ENCODE results near the gene MAD1L1.

Gene MAD1L1

GRCh38 chr7:2071133-2071832, 161.5 kb downstream of the MAD1L1 start:
- H3K36me3 ChIP-seq (ENCODE audit: control insufficient read depth in 2 of 2, insufficient read depth in 2 of 2, low read length in 2 of 2) = peaks cover 0 to 6% of the 10 kb centered on the region in 2 donors
- H3K4me3 ChIP-seq (ENCODE audit: low read length in 2 of 2) = no peak overlapping the region
- H3K27me3 ChIP-seq (ENCODE audit: control insufficient read depth in 2 of 2, insufficient read depth in 2 of 2, low read length in 2 of 2) = no peaks in the 10 kb centered on the region
- H3K9me3 ChIP-seq (ENCODE audit: control insufficient read depth in 2 of 2, low read length in 2 of 2) = no peaks in the 10 kb centered on the region
- no peaks in the 10 kb centered on the region for H3K4me1 ChIP-seq (ENCODE audit: control insufficient read depth in 2 of 2, insufficient read depth in 2 of 2, low read length in 2 of 2)
- H3K27ac ChIP-seq (ENCODE audit: low read depth in 2 of 2, low read length in 2 of 2) = no peak overlapping the region
- no peak overlapping the region for H3K9ac ChIP-seq (ENCODE audit: low read depth in 1 of 2, low read length in 2 of 2)

- peaks cover 0 to 6% of the 10 kb centered on the region in 2 donors for H3K36me3 ChIP-seq (ENCODE audit: control insufficient read depth in 2 of 2, insufficient read depth in 2 of 2, low read length in 2 of 2)
- no peak overlapping the region for H3K4me3 ChIP-seq (ENCODE audit: low read length in 2 of 2)
- no peaks in the 10 kb centered on the region for H3K27me3 ChIP-seq (ENCODE audit: control insufficient read depth in 2 of 2, insufficient read depth in 2 of 2, low read length in 2 of 2)
- no peak overlapping the region for H3K9ac ChIP-seq (ENCODE audit: low read depth in 1 of 2, low read length in 2 of 2)
- no peaks in the 10 kb centered on the region for H3K4me1 ChIP-seq (ENCODE audit: control insufficient read depth in 2 of 2, insufficient read depth in 2 of 2, low read length in 2 of 2)
- no peaks in the 10 kb centered on the region for H3K9me3 ChIP-seq (ENCODE audit: control insufficient read depth in 2 of 2, low read length in 2 of 2)
- H3K27ac ChIP-seq (ENCODE audit: low read depth in 2 of 2, low read length in 2 of 2) = no peak overlapping the region
These were observed 162.5 kb downstream of the MAD1L1 start for GRCh38 chr7:2070151-2070763.

GRCh38 chr7:2069472-2069860, 163.3 kb downstream of the MAD1L1 start:
- Histone ChIP-seq H3K4me1 (ENCODE audit: control insufficient read depth in 2 of 2, insufficient read depth in 2 of 2, low read length in 2 of 2) (no peaks in the 10 kb centered on the region), H3K4me3 (ENCODE audit: low read length in 2 of 2) (no peak overlapping the region), H3K9me3 (ENCODE audit: control insufficient read depth in 2 of 2, low read length in 2 of 2) (no peaks in the 10 kb centered on the region), H3K36me3 (ENCODE audit: control insufficient read depth in 2 of 2, insufficient read depth in 2 of 2, low read length in 2 of 2) (peaks cover 0 to 6% of the 10 kb centered on the region in 2 donors), H3K27ac (ENCODE audit: low read depth in 2 of 2, low read length in 2 of 2) (no peak overlapping the region), H3K9ac (ENCODE audit: low read depth in 1 of 2, low read length in 2 of 2) (no peak overlapping the region), H3K27me3 (ENCODE audit: control insufficient read depth in 2 of 2, insufficient read depth in 2 of 2, low read length in 2 of 2) (no peaks in the 10 kb centered on the region)

GRCh38 chr7:2068693-2069471, 163.9 kb downstream of the MAD1L1 start:
- Histone ChIP-seq H3K27me3 (ENCODE audit: control insufficient read depth in 2 of 2, insufficient read depth in 2 of 2, low read length in 2 of 2) (no peaks in the 10 kb centered on the region), H3K27ac (ENCODE audit: low read depth in 2 of 2, low read length in 2 of 2) (no peak overlapping the region), H3K4me1 (ENCODE audit: control insufficient read depth in 2 of 2, insufficient read depth in 2 of 2, low read length in 2 of 2) (peaks cover 0 to 3% of the 10 kb centered on the region in 2 donors), H3K4me3 (ENCODE audit: low read length in 2 of 2) (no peak overlapping the region), H3K9ac (ENCODE audit: low read depth in 1 of 2, low read length in 2 of 2) (no peak overlapping the region), H3K36me3 (ENCODE audit: control insufficient read depth in 2 of 2, insufficient read depth in 2 of 2, low read length in 2 of 2) (peaks cover 0 to 6% of the 10 kb centered on the region in 2 donors), H3K9me3 (ENCODE audit: control insufficient read depth in 2 of 2, low read length in 2 of 2) (no peaks in the 10 kb centered on the region)

GRCh38 chr7:2066251-2066919, 166.4 kb downstream of the MAD1L1 start:
- Histone ChIP-seq H3K36me3 (ENCODE audit: control insufficient read depth in 2 of 2, insufficient read depth in 2 of 2, low read length in 2 of 2) (peaks cover 0 to 6% of the 10 kb centered on the region in 2 donors), H3K4me1 (ENCODE audit: control insufficient read depth in 2 of 2, insufficient read depth in 2 of 2, low read length in 2 of 2) (peaks cover 8 to 19% of the 10 kb centered on the region in 2 donors), H3K9ac (ENCODE audit: low read depth in 1 of 2, low read length in 2 of 2) (no peak overlapping the region), H3K27me3 (ENCODE audit: control insufficient read depth in 2 of 2, insufficient read depth in 2 of 2, low read length in 2 of 2) (no peaks in the 10 kb centered on the region), H3K9me3 (ENCODE audit: control insufficient read depth in 2 of 2, low read length in 2 of 2) (no peaks in the 10 kb centered on the region), H3K4me3 (ENCODE audit: low read length in 2 of 2) (no peak overlapping the region), H3K27ac (ENCODE audit: low read depth in 2 of 2, low read length in 2 of 2) (no peak overlapping the region)

GRCh38 chr7:2065528-2065927, 167.2 kb downstream of the MAD1L1 start:
- no peak overlapping the region for H3K27ac ChIP-seq (ENCODE audit: low read depth in 2 of 2, low read length in 2 of 2)

GRCh38 chr7:2063563-2064260, 169.0 kb downstream of the MAD1L1 start:
- Histone ChIP-seq H3K36me3 (ENCODE audit: control insufficient read depth in 2 of 2, insufficient read depth in 2 of 2, low read length in 2 of 2) (peaks cover 0 to 5% of the 10 kb centered on the region in 2 donors), H3K4me1 (ENCODE audit: control insufficient read depth in 2 of 2, insufficient read depth in 2 of 2, low read length in 2 of 2) (peaks cover 8 to 19% of the 10 kb centered on the region in 2 donors), H3K4me3 (ENCODE audit: low read length in 2 of 2) (no peak overlapping the region), H3K9ac (ENCODE audit: low read depth in 1 of 2, low read length in 2 of 2) (peak overlapping the region in 1 of 2 donors; percentile 9), H3K9me3 (ENCODE audit: control insufficient read depth in 2 of 2, low read length in 2 of 2) (no peaks in the 10 kb centered on the region), H3K27me3 (ENCODE audit: control insufficient read depth in 2 of 2, insufficient read depth in 2 of 2, low read length in 2 of 2) (no peaks in the 10 kb centered on the region), H3K27ac (ENCODE audit: low read depth in 2 of 2, low read length in 2 of 2) (no peak overlapping the region)

More at GRCh38 chr7:2065528-2065927, 167.2 kb downstream of the MAD1L1 start:
- Histone ChIP-seq H3K27me3 (ENCODE audit: control insufficient read depth in 2 of 2, insufficient read depth in 2 of 2, low read length in 2 of 2) (no peaks in the 10 kb centered on the region), H3K9me3 (ENCODE audit: control insufficient read depth in 2 of 2, low read length in 2 of 2) (no peaks in the 10 kb centered on the region), H3K36me3 (ENCODE audit: control insufficient read depth in 2 of 2, insufficient read depth in 2 of 2, low read length in 2 of 2) (peaks cover 0 to 6% of the 10 kb centered on the region in 2 donors), H3K4me1 (ENCODE audit: control insufficient read depth in 2 of 2, insufficient read depth in 2 of 2, low read length in 2 of 2) (peaks cover 8 to 19% of the 10 kb centered on the region in 2 donors), H3K9ac (ENCODE audit: low read depth in 1 of 2, low read length in 2 of 2) (no peak overlapping the region), H3K4me3 (ENCODE audit: low read length in 2 of 2) (no peak overlapping the region)

- Histone ChIP-seq H3K4me1 (ENCODE audit: control insufficient read depth in 2 of 2, insufficient read depth in 2 of 2, low read length in 2 of 2) (peaks cover 8 to 19% of the 10 kb centered on the region in 2 donors), H3K9me3 (ENCODE audit: control insufficient read depth in 2 of 2, low read length in 2 of 2) (no peaks in the 10 kb centered on the region), H3K27me3 (ENCODE audit: control insufficient read depth in 2 of 2, insufficient read depth in 2 of 2, low read length in 2 of 2) (no peaks in the 10 kb centered on the region), H3K27ac (ENCODE audit: low read depth in 2 of 2, low read length in 2 of 2) (peak overlapping the region in 1 of 2 donors; percentile 1), H3K4me3 (ENCODE audit: low read length in 2 of 2) (no peak overlapping the region), H3K9ac (ENCODE audit: low read depth in 1 of 2, low read length in 2 of 2) (no peak overlapping the region), H3K36me3 (ENCODE audit: control insufficient read depth in 2 of 2, insufficient read depth in 2 of 2, low read length in 2 of 2) (no peaks in the 10 kb centered on the region)
These were observed 170.1 kb downstream of the MAD1L1 start for GRCh38 chr7:2062648-2063047.

- Histone ChIP-seq H3K27me3 (ENCODE audit: control insufficient read depth in 2 of 2, insufficient read depth in 2 of 2, low read length in 2 of 2) (no peaks in the 10 kb centered on the region), H3K4me3 (ENCODE audit: low read length in 2 of 2) (no peak overlapping the region), H3K36me3 (ENCODE audit: control insufficient read depth in 2 of 2, insufficient read depth in 2 of 2, low read length in 2 of 2) (no peaks in the 10 kb centered on the region), H3K4me1 (ENCODE audit: control insufficient read depth in 2 of 2, insufficient read depth in 2 of 2, low read length in 2 of 2) (peaks cover 8 to 19% of the 10 kb centered on the region in 2 donors), H3K27ac (ENCODE audit: low read depth in 2 of 2, low read length in 2 of 2) (no peak overlapping the region), H3K9me3 (ENCODE audit: control insufficient read depth in 2 of 2, low read length in 2 of 2) (no peaks in the 10 kb centered on the region), H3K9ac (ENCODE audit: low read depth in 1 of 2, low read length in 2 of 2) (no peak overlapping the region)
These were observed 172.0 kb downstream of the MAD1L1 start for GRCh38 chr7:2060701-2061100.

All from mucosa of rectum (tissue), 2 donors.